ENCODE results near the gene ANKRD33.

Gene ANKRD33

GRCh38 chr12:51905471-51906429 lies 17.8 kb downstream of the ANKRD33 start:
- no peak for DNase-seq

- DNase-seq = no peak
Measured at GRCh38 chr12:51906430-51907082, 18.7 kb downstream of the ANKRD33 start.

- no peak for DNase-seq
Measured at GRCh38 chr12:51907083-51907855, 19.4 kb downstream of the ANKRD33 start, which contains the start of gene ACVRL1. Gene ACVRL1, plus strand, starts transcription at chr12:51907504. Its CDS starts 4,971 bp downstream, at chr12:51912475.

GRCh38 chr12:51907856-51908425 lies 20.0 kb downstream of the ANKRD33 start:
- no peak for DNase-seq

GRCh38 chr12:51908876-51909592 lies 21.1 kb downstream of the ANKRD33 start:
- no peak for DNase-seq

- DNase-seq = no peak
Measured at GRCh38 chr12:51910168-51910567, 22.3 kb downstream of the ANKRD33 start.

- DNase-seq = no peak
Measured at GRCh38 chr12:51910691-51911090, 22.8 kb downstream of the ANKRD33 start.

- DNase-seq = peak; percentile 61 to 81 (median 78)
Measured at GRCh38 chr12:51911307-51911706, 23.4 kb downstream of the ANKRD33 start.

GRCh38 chr12:51911788-51912711 lies 24.1 kb downstream of the ANKRD33 start:
- DNase-seq = peak; percentile 73 to 89 (median 88)

GRCh38 chr12:51913071-51914033 lies 25.4 kb downstream of the ANKRD33 start:
- no peak for DNase-seq

GRCh38 chr12:51914034-51914923 lies 26.4 kb downstream of the ANKRD33 start:
- DNase-seq = no peak

- DNase-seq = no peak
Measured at GRCh38 chr12:51915003-51915625, 27.2 kb downstream of the ANKRD33 start.

GRCh38 chr12:51915951-51916350 lies 28.0 kb downstream of the ANKRD33 start:
- DNase-seq = no peak

- no peak for DNase-seq
Measured at GRCh38 chr12:51917041-51917590, 29.2 kb downstream of the ANKRD33 start.

- no peak for DNase-seq
Measured at GRCh38 chr12:51917746-51918453, 30.0 kb downstream of the ANKRD33 start.

- DNase-seq = no peak
Measured at GRCh38 chr12:51920046-51920445, 32.1 kb downstream of the ANKRD33 start.
